HepG2 (cell line): ENCODE measurements around the gene FAM20A. TPM values are rescaled to one million over a fixed set of nuclear protein-coding genes. Genes with fewer than 3 reads are reported as not detected.

ENCODE experiments used
- ATAC-seq: fragments of 200-7000 bp; cut with Tn5 transposase; 3 replicates; pipeline ENCODE4 v1.9.1; 2020; ENCODE audit warnings: mild to moderate bottlenecking, moderate library complexity
- BruUV-seq: library from RNA; stranded (reverse); fragments of 400-500 nt; replicated peaks from 2 replicates; lab custom pipeline; 2021; lab: Mats Ljungman, UMichigan
- CTCF ChIA-PET: fragments of 300-600 bp; formaldehyde crosslinking; extraction: SDS; loops from one replicate; lab custom pipeline; 2021; ENCODE audit warnings: low total read pairs, inconsistent platforms, low intra/inter-chr PET ratio; lab: Yijun Ruan, JAX
- POLR2A ChIA-PET: fragments of 350-600 bp; sonication (Branson Sonifier 250); formaldehyde crosslinking; loops from one replicate; lab custom pipeline; 2020; ENCODE audit warnings: antibody characterized with exemption, inconsistent platforms; lab: Yijun Ruan, JAX
- DNase-seq: peaks from one replicate; pipeline ENCODE4 v3.0.0-alpha.2; 2015; ENCODE audit warnings: low spot score
- FAIRE-seq: peaks from 3 replicates; lab custom pipeline; 2011; peaks lifted over from hg19 to GRCh38; lab: Jason Lieb, UNC
- H2AFZ ChIP-seq: one replicate; pipeline ENCODE4 v1.6.1; 2011; ENCODE audit warnings: low read length, inconsistent platforms
- H3K27ac ChIP-seq: fragments of 300-600 bp; 3 replicates; pipeline ENCODE4 v1.8.0; 2011; ENCODE audit warnings: mixed run types, mild to moderate bottlenecking, mixed read lengths, low read length, inconsistent platforms; ENCODE audit not compliant: insufficient read depth; ENCODE audit errors: extremely low read length
- H3K27me3 ChIP-seq, 2 experiments: fragments of 200-600 bp in 1 of 2; 2 replicates in 1 of 2; 3 replicates in 1 of 2; pipeline versions ENCODE4 v1.6.0 to v1.8.0; 2011; ENCODE audit warnings: low read length in 2 of 2, mild to moderate bottlenecking in 2 of 2, moderate library complexity in 2 of 2, inconsistent platforms in 1 of 2; ENCODE audit not compliant: insufficient read depth in 2 of 2, control insufficient read depth in 1 of 2
- H3K36me3 ChIP-seq, 2 experiments: fragments of 200-600 bp in 1 of 2; replicated peaks in 1 of 2; 2 replicates in 1 of 2; 3 replicates in 1 of 2; pipeline versions ENCODE4 v1.5.1 to v1.8.0; 2011; ENCODE audit warnings: low read length in 2 of 2, inconsistent platforms in 1 of 2; ENCODE audit not compliant: insufficient read depth in 2 of 2, control insufficient read depth in 1 of 2
- H3K4me1 ChIP-seq: 2 replicates; pipeline ENCODE4 v1.5.1; 2012; ENCODE audit warnings: low read length, inconsistent platforms; ENCODE audit not compliant: insufficient read depth
- H3K4me2 ChIP-seq: 2 replicates; pipeline ENCODE4 v1.6.0; 2011; ENCODE audit warnings: low read depth, low read length, inconsistent platforms
- H3K4me3 ChIP-seq, 3 experiments: fragments of 200-600 bp in 1 of 3; sonication (generic), shearing (Covaris generic) in 1 of 3; replicated peaks in 1 of 3; 2 replicates each; pipeline ENCODE4 v1.5.1; 2011 to 2016; ENCODE audit warnings: low read length in 3 of 3, inconsistent platforms in 2 of 3, low read depth in 2 of 3, mild to moderate bottlenecking in 2 of 3, control low read depth in 1 of 3, mixed read lengths in 1 of 3; ENCODE audit not compliant: insufficient read depth in 1 of 3
- H3K79me2 ChIP-seq: one replicate; pipeline ENCODE4 v1.6.1; 2011; ENCODE audit warnings: low read length, inconsistent platforms; ENCODE audit not compliant: insufficient read depth
- H3K9ac ChIP-seq: 2 replicates; pipeline ENCODE4 v1.6.0; 2011; ENCODE audit warnings: mild to moderate bottlenecking, low read depth, low read length, inconsistent platforms; ENCODE audit not compliant: insufficient read depth
- H3K9me3 ChIP-seq: 2 replicates; pipeline ENCODE4 v1.5.1; 2012; ENCODE audit warnings: mild to moderate bottlenecking, low read length
- H4K20me1 ChIP-seq: 2 replicates; pipeline ENCODE4 v1.6.0; 2011; ENCODE audit warnings: inconsistent platforms, mild to moderate bottlenecking, low read length, moderate library complexity; ENCODE audit not compliant: insufficient read depth
- BCL6 ChIP-seq: IDR thresholded peaks from 2 replicates; pipeline ENCODE4 v1.6.1; 2016; ENCODE audit warnings: missing genetic modification reagents, missing compliant biosample characterization
- FOXA1 ChIP-seq, 2 experiments: fragments of 450-650 bp in 1 of 2; sonication (generic) in 1 of 2; formaldehyde crosslinking in 1 of 2; IDR thresholded peaks; 2 replicates each; pipeline versions ENCODE4 v1.4.0 to v1.6.1; 2016 to 2020; ENCODE audit warnings: missing genetic modification reagents in 1 of 2
- NFATC3 ChIP-seq: sonication (generic); formaldehyde crosslinking; IDR thresholded peaks from 2 replicates; pipeline ENCODE4 v1.5.1; 2020; ENCODE audit warnings: mild to moderate bottlenecking, missing genetic modification reagents
- RXRB ChIP-seq: IDR thresholded peaks from 2 replicates; pipeline ENCODE4 v1.6.1; 2016; ENCODE audit warnings: borderline replicate concordance, missing genetic modification reagents, missing compliant biosample characterization
- SMARCC2 ChIP-seq: fragments of 450-650 bp; IDR thresholded peaks from 2 replicates; pipeline ENCODE4 v1.6.1; 2017; ENCODE audit warnings: antibody characterized with exemption, mild to moderate bottlenecking
- TARDBP ChIP-seq: sonication (generic); formaldehyde crosslinking; IDR thresholded peaks from 2 replicates; pipeline ENCODE4 v1.8.0; 2022; ENCODE audit warnings: mild to moderate bottlenecking, missing genetic modification reagents
- ZNF24 ChIP-seq: fragments of 450-650 bp; IDR thresholded peaks from 2 replicates; pipeline ENCODE4 v1.6.1; 2017; ENCODE audit warnings: antibody characterized with exemption, mild to moderate bottlenecking
- ZNF34 ChIP-seq: sonication (generic); formaldehyde crosslinking; IDR thresholded peaks from 2 replicates; pipeline ENCODE4 v1.4.0; 2020; ENCODE audit warnings: mild to moderate bottlenecking, missing genetic modification reagents, borderline replicate concordance
- ZNF350 ChIP-seq: sonication (generic); formaldehyde crosslinking; IDR thresholded peaks from 2 replicates; pipeline ENCODE4 v1.4.0; 2020; ENCODE audit warnings: mild to moderate bottlenecking, low read depth, missing genetic modification reagents, borderline replicate concordance
- ZNF543 ChIP-seq: sonication (generic); formaldehyde crosslinking; IDR thresholded peaks from 2 replicates; pipeline ENCODE4 v1.4.0; 2020; ENCODE audit warnings: mild to moderate bottlenecking, missing genetic modification reagents
- ZNF780A ChIP-seq: sonication (generic); formaldehyde crosslinking; IDR thresholded peaks from 2 replicates; pipeline ENCODE4 v1.8.0; 2022; ENCODE audit warnings: mild to moderate bottlenecking, missing genetic modification reagents, moderate library complexity
- WGBS: methylation state at CpG from one replicate; pipeline ENCODE4 v1.1.6; 2017; ENCODE audit warnings: low lambda C conversion rate; 5-methylcytosine and 5-hydroxymethylcytosine counted together
- in situ Hi-C: cut with HindIII; loops from 2 replicates; pipeline ENCODE4 v1.10.0; 2017; ENCODE audit warnings: low pct_unique_long_range_greater_than_20kb; ENCODE audit not compliant: extremely low pct_ligation_motif_present
- intact Hi-C: fragments of 100-400 bp; cut with micrococcal nuclease; formaldehyde crosslinking; loops from one replicate; pipeline ENCODE4 v1.10.0; 2022; ENCODE audit not compliant: unreplicated experiment
- polyA plus RNA-seq, 8 experiments: library from polyadenylated mRNA; depleted of rRNA in 3 of 8; stranded (reverse) in 7 of 8; unstranded in 1 of 8; fragments of >200 nt; fragmentation: Illumina TruSeq in 4 of 8; extraction: Trizol in 4 of 8; gene quantifications; 2 replicates each; pipeline versions ENCODE4 v1.2.1 to v1.2.3, GENCODE V29; 2011 to 2016; ENCODE audit warnings: low read depth in 4 of 8, missing spikeins in 1 of 8, mixed read lengths in 1 of 8; ENCODE audit not compliant: insufficient read depth in 1 of 8
- total RNA-seq, 5 experiments: library from RNA; depleted of rRNA; stranded (reverse); fragments of >200 nt; fragmentation: Illumina TruSeq; extraction: Trizol; gene quantifications; 2 replicates each; pipeline ENCODE4 v1.2.3, GENCODE V29; 2016; ENCODE audit warnings: low read depth in 1 of 5
- TF ChIP-seq, protein P1 (sequence below): sonication (generic); formaldehyde crosslinking; IDR thresholded peaks from 2 replicates; pipeline ENCODE4 v1.4.0; 2020; ENCODE audit warnings: mild to moderate bottlenecking, missing genetic modification reagents
- TF ChIP-seq, protein P2 (sequence below): sonication (generic); formaldehyde crosslinking; IDR thresholded peaks from 2 replicates; pipeline ENCODE4 v1.4.0; 2020; ENCODE audit warnings: missing genetic modification reagents
- TF ChIP-seq, protein P3 (sequence below): sonication (generic); formaldehyde crosslinking; IDR thresholded peaks from 2 replicates; pipeline ENCODE4 v1.8.1; 2023; ENCODE audit warnings: missing genetic modification reagents, inconsistent platforms, borderline replicate concordance

FAM20A gene
- total and polyA plus RNA-seq, 2 of the 13 experiments (the other 11 are each of a cell fraction or from before 2014, with no cell fraction given), result 9.3 to 20.7 TPM

DNA sequence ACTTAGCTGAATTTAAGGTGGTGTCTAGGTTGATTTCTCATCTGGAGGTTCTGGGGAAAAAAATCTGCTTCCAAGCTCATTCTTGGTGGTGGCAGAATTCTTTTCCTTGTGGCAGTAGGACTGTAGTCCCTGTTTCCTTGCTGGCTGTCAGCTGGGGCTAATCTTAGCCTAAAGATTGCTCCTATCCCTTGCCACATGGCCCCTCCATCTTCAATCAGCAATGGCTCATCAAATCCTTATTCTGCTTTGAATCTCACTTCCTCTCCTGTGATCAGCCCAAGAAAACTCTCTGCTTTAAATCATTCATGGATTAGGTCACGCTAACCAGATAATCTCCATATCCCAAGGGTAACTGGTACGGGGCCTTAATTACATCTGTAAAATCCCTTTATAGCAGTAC lies 6.6 kb downstream of the FAM20A start:
- TF ChIP-seq ZNF543 (CRISPR knock-in tag) (peak; percentile 99), NFATC3 (no peak)
- Histone ChIP-seq H3K4me3 (no peak overlapping the region), H3K79me2 (peaks cover 3% of the 10 kb centered on the region), H3K9ac (no peak overlapping the region), H4K20me1 (no peaks in the 10 kb centered on the region), H3K4me1 (peaks cover 48% of the 10 kb centered on the region), H3K27me3 (no peaks in the 10 kb centered on the region), H3K36me3 (no peaks in the 10 kb centered on the region), H3K9me3 (no peaks in the 10 kb centered on the region), H3K4me2 (no peak overlapping the region), H2AFZ (no peak overlapping the region), H3K27ac (no peak overlapping the region)
- FAIRE-seq (no peak), ATAC-seq (no peak), DNase-seq (no peak)
- ChIA-PET CTCF (no interaction called here), POLR2A (interaction anchor here (1.3 to 1.7 kb wide), 2 partner anchors 12 to 14 kb away, joined by 3 to 5 read pairs; no protein-coding TSS in a partner anchor)
- BruUV-seq, result no TSS peak
- intact Hi-C loops, result no loop called here
- in situ Hi-C loops, result no loop called here
- 98% methylated on average over 2 of the region's 2 CpGs for WGBS

DNA sequence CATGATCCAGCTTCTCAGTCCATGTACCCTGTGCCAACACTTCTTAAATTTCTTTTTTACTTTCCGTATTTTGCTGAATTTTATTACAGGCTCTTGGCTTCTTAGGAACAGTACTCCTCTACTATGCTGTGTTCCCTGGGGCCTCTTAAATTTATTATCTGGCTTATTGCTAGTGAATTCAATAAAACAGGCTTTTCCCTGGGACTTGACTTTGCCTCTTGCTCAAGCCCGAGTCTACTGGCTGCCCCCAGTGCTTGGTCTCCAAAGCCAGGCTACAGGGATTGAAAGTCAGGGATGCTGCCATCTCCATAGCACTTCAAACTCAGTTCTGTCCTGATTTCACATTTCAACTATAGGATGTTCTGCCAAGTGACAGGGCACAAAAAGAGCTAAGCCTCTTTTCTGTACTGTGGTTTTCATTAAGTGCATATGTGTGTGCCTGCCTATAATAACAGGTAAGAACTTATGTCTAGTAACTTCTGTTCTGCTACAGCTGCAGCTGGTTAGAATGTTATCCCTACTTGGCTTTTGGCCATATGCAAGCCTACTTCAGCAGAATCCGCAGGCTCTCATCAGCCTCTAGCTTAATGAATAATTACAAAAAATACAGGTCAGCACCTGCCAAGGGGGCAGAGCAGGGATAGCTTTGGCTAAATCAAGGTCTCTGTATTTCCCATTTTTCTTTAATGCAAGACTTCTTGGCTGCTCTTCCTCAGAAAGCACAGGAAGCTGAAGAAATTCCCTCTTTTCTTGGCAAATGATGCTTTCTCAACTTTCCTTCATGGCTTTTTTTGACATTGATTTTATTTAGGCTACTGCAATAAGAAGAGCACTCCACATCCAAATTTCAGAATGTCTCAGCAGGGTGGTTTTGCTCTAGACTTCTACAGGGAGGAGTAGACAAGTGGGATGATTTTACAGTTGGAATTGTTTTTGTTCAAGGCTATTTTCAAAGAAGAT lies 8.2 kb downstream of the FAM20A start:
- Histone ChIP-seq H3K27me3 (no peaks in the 10 kb centered on the region), H3K9ac (no peak overlapping the region), H3K79me2 (peaks cover 3% of the 10 kb centered on the region), H4K20me1 (no peaks in the 10 kb centered on the region), H3K9me3 (peaks cover 14% of the 10 kb centered on the region), H2AFZ (no peak overlapping the region), H3K36me3 (peaks cover 0 to 5% of the 10 kb centered on the region in 2 experiments; a peak in 1 of 5 replicates), H3K4me2 (no peak overlapping the region), H3K4me3 (no peak overlapping the region), H3K4me1 (peaks cover 32% of the 10 kb centered on the region), H3K27ac (no peak overlapping the region)
- DNase-seq (no peak), FAIRE-seq (no peak), ATAC-seq (no peak)
- 98% methylated on average over 3 of the region's 3 CpGs for WGBS
- CTCF ChIA-PET, result no interaction called here
- BruUV-seq, result no TSS peak
- intact Hi-C loops, result no loop called here
- in situ Hi-C loops, result no loop called here
- POLR2A ChIA-PET, result interaction anchor here (1.3 to 1.7 kb wide), 4 partner anchors 7 to 14 kb away, joined by 3 to 5 read pairs (median 4); no protein-coding TSS in a partner anchor
- TF ChIP-seq, protein P1, sequence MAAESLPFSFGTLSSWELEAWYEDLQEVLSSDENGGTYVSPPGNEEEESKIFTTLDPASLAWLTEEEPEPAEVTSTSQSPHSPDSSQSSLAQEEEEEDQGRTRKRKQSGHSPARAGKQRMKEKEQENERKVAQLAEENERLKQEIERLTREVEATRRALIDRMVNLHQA, result no peak
- TF ChIP-seq, protein P2, sequence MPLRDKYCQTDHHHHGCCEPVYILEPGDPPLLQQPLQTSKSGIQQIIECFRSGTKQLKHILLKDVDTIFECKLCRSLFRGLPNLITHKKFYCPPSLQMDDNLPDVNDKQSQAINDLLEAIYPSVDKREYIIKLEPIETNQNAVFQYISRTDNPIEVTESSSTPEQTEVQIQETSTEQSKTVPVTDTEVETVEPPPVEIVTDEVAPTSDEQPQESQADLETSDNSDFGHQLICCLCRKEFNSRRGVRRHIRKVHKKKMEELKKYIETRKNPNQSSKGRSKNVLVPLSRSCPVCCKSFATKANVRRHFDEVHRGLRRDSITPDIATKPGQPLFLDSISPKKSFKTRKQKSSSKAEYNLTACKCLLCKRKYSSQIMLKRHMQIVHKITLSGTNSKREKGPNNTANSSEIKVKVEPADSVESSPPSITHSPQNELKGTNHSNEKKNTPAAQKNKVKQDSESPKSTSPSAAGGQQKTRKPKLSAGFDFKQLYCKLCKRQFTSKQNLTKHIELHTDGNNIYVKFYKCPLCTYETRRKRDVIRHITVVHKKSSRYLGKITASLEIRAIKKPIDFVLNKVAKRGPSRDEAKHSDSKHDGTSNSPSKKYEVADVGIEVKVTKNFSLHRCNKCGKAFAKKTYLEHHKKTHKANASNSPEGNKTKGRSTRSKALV (CRISPR knock-in tag), result no peak
- no peak for TF ChIP-seq SMARCC2
- no peak for TF ChIP-seq TARDBP (CRISPR knock-in tag)
- TF ChIP-seq FOXA1 (IDR thresholded peaks at IDR 0.05), result no peak
- no peak for TF ChIP-seq FOXA1 (CRISPR knock-in tag; IDR thresholded peaks at IDR 0.05)
- no peak for TF ChIP-seq ZNF780A
- TF ChIP-seq ZNF350 (CRISPR knock-in tag), result no peak
- no peak for TF ChIP-seq RXRB (CRISPR knock-in tag)
- TF ChIP-seq ZNF34 (CRISPR knock-in tag), result no peak
- TF ChIP-seq, protein P3, sequence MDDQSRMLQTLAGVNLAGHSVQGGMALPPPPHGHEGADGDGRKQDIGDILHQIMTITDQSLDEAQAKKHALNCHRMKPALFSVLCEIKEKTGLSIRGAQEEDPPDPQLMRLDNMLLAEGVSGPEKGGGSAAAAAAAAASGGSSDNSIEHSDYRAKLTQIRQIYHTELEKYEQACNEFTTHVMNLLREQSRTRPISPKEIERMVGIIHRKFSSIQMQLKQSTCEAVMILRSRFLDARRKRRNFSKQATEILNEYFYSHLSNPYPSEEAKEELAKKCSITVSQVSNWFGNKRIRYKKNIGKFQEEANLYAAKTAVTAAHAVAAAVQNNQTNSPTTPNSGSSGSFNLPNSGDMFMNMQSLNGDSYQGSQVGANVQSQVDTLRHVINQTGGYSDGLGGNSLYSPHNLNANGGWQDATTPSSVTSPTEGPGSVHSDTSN (CRISPR knock-in tag), result no peak
- TF ChIP-seq BCL6, result no peak
- TF ChIP-seq ZNF24, result no peak
